H1 (cell line): Measurements from ENCODE around the gene SNORC. TPM values are rescaled to one million over a fixed set of nuclear protein-coding genes. Genes with fewer than 3 reads are reported as not detected.

ENCODE experiments used
- CTCF ChIA-PET: fragments of 300-600 bp; sonication (Branson Sonifier 250); formaldehyde crosslinking; loops from one replicate; lab custom pipeline; 2021; ENCODE audit not compliant: partially characterized antibody; lab: Charles Lee
- POLR2A ChIA-PET: fragments of 300-600 bp; sonication (Branson Sonifier 250); formaldehyde crosslinking; loops from one replicate; lab custom pipeline; 2021; ENCODE audit warnings: inconsistent platforms; ENCODE audit not compliant: partially characterized antibody; lab: Charles Lee
- DNase-seq, 2 experiments: peaks; one replicate each; pipeline versions ENCODE4 v3.0.0 to v3.0.0-alpha.2; 2010 to 2022; ENCODE audit warnings: low spot score in 2 of 2, low read depth in 1 of 2, mixed read lengths in 1 of 2
- FAIRE-seq: peaks from 2 replicates; lab custom pipeline; 2011; peaks lifted over from hg19 to GRCh38; lab: Jason Lieb, UNC
- H2AFZ ChIP-seq: 2 replicates; pipeline ENCODE4 v1.8.1; 2012; ENCODE audit warnings: low read length, inconsistent platforms
- H2AK5ac ChIP-seq: 2 replicates; pipeline ENCODE4 v1.6.1; 2013; ENCODE audit warnings: low read depth, low read length
- H2BK120ac ChIP-seq: replicated peaks from 2 replicates; pipeline ENCODE3; 2013; ENCODE audit warnings: low read depth, low read length, inconsistent platforms
- H2BK12ac ChIP-seq: 2 replicates; pipeline ENCODE4 v1.6.1; 2013; ENCODE audit warnings: low read depth, low read length
- H2BK15ac ChIP-seq: 2 replicates; pipeline ENCODE4 v1.6.1; 2013; ENCODE audit warnings: low read length
- H2BK20ac ChIP-seq: 2 replicates; pipeline ENCODE4 v1.6.1; 2013; ENCODE audit warnings: low read length
- H2BK5ac ChIP-seq: 2 replicates; pipeline ENCODE4 v1.6.1; 2013; ENCODE audit warnings: low read depth, low read length
- H3K14ac ChIP-seq: 2 replicates; pipeline ENCODE4 v1.6.1; 2013; ENCODE audit warnings: inconsistent platforms; ENCODE audit not compliant: insufficient read length
- H3K18ac ChIP-seq: 2 replicates; pipeline ENCODE4 v1.6.1; 2013; ENCODE audit warnings: low read length; ENCODE audit errors: extremely low read depth
- H3K23ac ChIP-seq: 2 replicates; pipeline ENCODE4 v1.6.1; 2013; ENCODE audit warnings: inconsistent platforms; ENCODE audit not compliant: insufficient read length
- H3K23me2 ChIP-seq: 2 replicates; pipeline ENCODE4 v1.6.1; 2013; ENCODE audit warnings: low read depth, low read length
- H3K27ac ChIP-seq: 2 replicates; pipeline ENCODE4 v1.6.1; 2011; ENCODE audit warnings: low read depth, low read length, inconsistent platforms
- H3K27me3 ChIP-seq, 4 experiments: replicated peaks in 1 of 4; 1 replicate in 1 of 4; 2 replicates in 3 of 4; pipeline versions ENCODE4 v1.6.1 to v1.8.1; 2011 to 2013; ENCODE audit warnings: low read length in 3 of 4, mild to moderate bottlenecking in 3 of 4, inconsistent platforms in 2 of 4, mixed read lengths in 2 of 4, moderate library complexity in 1 of 4; ENCODE audit not compliant: control insufficient read depth in 3 of 4, insufficient read depth in 3 of 4; ENCODE audit errors: extremely low read depth in 1 of 4
- H3K36me3 ChIP-seq, 4 experiments: 2 replicates each; pipeline versions ENCODE4 v1.6.1 to v1.8.1; 2011 to 2013; ENCODE audit warnings: mild to moderate bottlenecking in 4 of 4, low read length in 3 of 4, moderate library complexity in 2 of 4, control low read depth in 1 of 4, inconsistent platforms in 1 of 4; ENCODE audit not compliant: insufficient read depth in 4 of 4, control insufficient read depth in 2 of 4
- H3K4ac ChIP-seq: replicated peaks from 2 replicates; pipeline ENCODE3; 2013; ENCODE audit warnings: low read length, low read depth, mixed read lengths, inconsistent platforms; ENCODE audit not compliant: insufficient read length
- H3K4me1 ChIP-seq, 4 experiments: replicated peaks in 1 of 4; 1 replicate in 1 of 4; 2 replicates in 3 of 4; pipeline versions ENCODE4 v1.6.1 to v1.8.1; 2011 to 2013; ENCODE audit warnings: low read length in 3 of 4, inconsistent platforms in 2 of 4, mixed read lengths in 1 of 4; ENCODE audit not compliant: insufficient read depth in 4 of 4, control insufficient read depth in 3 of 4
- H3K4me2 ChIP-seq, 2 experiments: 2 replicates each; pipeline versions ENCODE4 v1.6.1 to v1.8.1; 2011 to 2013; ENCODE audit warnings: low read depth in 2 of 2, low read length in 2 of 2, control low read depth in 1 of 2, inconsistent platforms in 1 of 2, mild to moderate bottlenecking in 1 of 2; ENCODE audit not compliant: insufficient read depth in 1 of 2
- H3K4me3 ChIP-seq, 4 experiments: fragments of 200-600, 300-600 bp in 1 of 4; sonication (generic), shearing (Covaris generic), sonication (Bioruptor Twin) in 1 of 4; 2 replicates each; pipeline versions ENCODE4 v1.5.1 to v1.8.1; 2011 to 2016; ENCODE audit warnings: low read length in 4 of 4, low read depth in 3 of 4, control low read depth in 2 of 4, inconsistent platforms in 2 of 4, mild to moderate bottlenecking in 2 of 4, mixed read lengths in 1 of 4, moderate library complexity in 1 of 4; ENCODE audit not compliant: insufficient read depth in 2 of 4; ENCODE audit errors: extremely low read depth in 1 of 4
- H3K56ac ChIP-seq: replicated peaks from 2 replicates; pipeline ENCODE3; 2013; ENCODE audit warnings: low read depth, mild to moderate bottlenecking, mixed read lengths, low read length, inconsistent platforms; ENCODE audit not compliant: insufficient read length
- H3K79me1 ChIP-seq: 2 replicates; pipeline ENCODE4 v1.6.1; 2013; ENCODE audit warnings: low read depth, low read length, control low read depth
- H3K79me2 ChIP-seq, 2 experiments: 2 replicates each; pipeline versions ENCODE4 v1.6.1 to v1.8.1; 2012 to 2013; ENCODE audit warnings: low read length in 2 of 2, mild to moderate bottlenecking in 2 of 2, inconsistent platforms in 1 of 2; ENCODE audit not compliant: insufficient read depth in 2 of 2, control insufficient read depth in 1 of 2
- H3K9ac ChIP-seq, 4 experiments: replicated peaks in 1 of 4; 1 replicate in 1 of 4; 2 replicates in 3 of 4; pipeline versions ENCODE4 v1.6.1 to v1.8.1; 2011 to 2013; ENCODE audit warnings: low read depth in 3 of 4, low read length in 3 of 4, control low read depth in 2 of 4, mild to moderate bottlenecking in 2 of 4, moderate library complexity in 2 of 4, inconsistent platforms in 1 of 4; ENCODE audit errors: extremely low read depth in 1 of 4
- H3K9me3 ChIP-seq, 2 experiments: 2 replicates each; pipeline versions ENCODE4 v1.6.1 to v1.8.1; 2012 to 2013; ENCODE audit warnings: mild to moderate bottlenecking in 2 of 2, moderate library complexity in 2 of 2, control low read depth in 1 of 2, inconsistent platforms in 1 of 2, low read depth in 1 of 2, low read length in 1 of 2, mixed read lengths in 1 of 2; ENCODE audit not compliant: insufficient read depth in 2 of 2
- H4K20me1 ChIP-seq, 2 experiments: replicated peaks in 1 of 2; 2 replicates each; pipeline versions ENCODE3 to v1.8.1; 2011 to 2013; ENCODE audit warnings: inconsistent platforms in 2 of 2, low read length in 2 of 2, mild to moderate bottlenecking in 1 of 2; ENCODE audit not compliant: insufficient read depth in 2 of 2, control insufficient read depth in 1 of 2
- H4K5ac ChIP-seq: 2 replicates; pipeline ENCODE4 v1.6.1; 2013; ENCODE audit warnings: low read length, low read depth, mixed read lengths, inconsistent platforms; ENCODE audit not compliant: insufficient read length
- H4K8ac ChIP-seq: 2 replicates; pipeline ENCODE4 v1.8.0; 2013; ENCODE audit warnings: mild to moderate bottlenecking, moderate library complexity, low read length, inconsistent platforms; ENCODE audit not compliant: insufficient read depth; ENCODE audit errors: extremely low read depth
- H4K91ac ChIP-seq: replicated peaks from 2 replicates; pipeline ENCODE3; 2013; ENCODE audit warnings: low read length, mixed read lengths, inconsistent platforms; ENCODE audit not compliant: insufficient read length
- E2F6 ChIP-seq: IDR thresholded peaks from 2 replicates; pipeline ENCODE4 v1.6.1; 2012; ENCODE audit warnings: inconsistent platforms
- JUND ChIP-seq: IDR thresholded peaks from 2 replicates; pipeline ENCODE4 v1.6.1; 2011; ENCODE audit warnings: mild to moderate bottlenecking, improper control_type of control experiment, low read length
- POLR2A ChIP-seq, 2 experiments: IDR thresholded peaks; 1 replicate in 1 of 2; 2 replicates in 1 of 2; pipeline ENCODE4 v1.6.1; 2011; ENCODE audit warnings: low read depth in 2 of 2, low read length in 2 of 2, mild to moderate bottlenecking in 2 of 2; ENCODE audit errors: control extremely low read depth in 1 of 2
- POU5F1 ChIP-seq: IDR thresholded peaks from 2 replicates; pipeline ENCODE4 v1.6.1; 2011; ENCODE audit warnings: low read depth, mild to moderate bottlenecking, low read length, moderate library complexity
- WGBS, 2 experiments: shearing (Covaris generic) in 1 of 2; methylation state at CpG; one replicate each; pipeline versions ENCODE4 v1.1.6 to v1.1.7; 2013 to 2015; ENCODE audit warnings: low lambda C conversion rate in 2 of 2, mixed read lengths in 2 of 2, inconsistent platforms in 1 of 2, low coverage in 1 of 2, missing lambda C conversion rate in 1 of 2; ENCODE audit not compliant: insufficient replicate concordance in 2 of 2, insufficient coverage in 1 of 2, insufficient read length in 1 of 2; ENCODE audit errors: extremely low coverage in 1 of 2, missing lambda C conversion rate in 1 of 2; 5-methylcytosine and 5-hydroxymethylcytosine counted together
- polyA plus RNA-seq, 7 experiments: library from polyadenylated mRNA; depleted of rRNA in 3 of 7; stranded (reverse) in 5 of 7; unstranded in 2 of 7; fragments of >200 nt in 5 of 7; fragments of 200-250 nt in 2 of 7; gene quantifications; 1 replicate in 5 of 7; 2 replicates in 1 of 7; 4 replicates in 1 of 7; pipeline versions ENCODE4 v1.2.1 to v1.2.3, GENCODE V29; 2011 to 2013; ENCODE audit warnings: missing spikeins in 2 of 7, mixed read lengths in 2 of 7
- total RNA-seq: library from RNA; stranded (reverse); fragmentation: NEBNext Ultra II Directional; extraction: Animal tissue kit (Norgen Biotek cat#: 25700); gene quantifications from 2 replicates; pipeline ENCODE4 v1.2.1, GENCODE V29; 2021

SNORC gene
- total and polyA plus RNA-seq, 2 of the 8 experiments (the other 6 are each of a cell fraction or from before 2014, with no cell fraction given): 1.6 to 1.8 TPM

- Histone ChIP-seq H3K36me3 (no peaks in the 10 kb centered on the region), H2BK5ac (no peak overlapping the region), H4K5ac (no peak overlapping the region), H2BK12ac (no peak overlapping the region), H2BK20ac (no peak overlapping the region), H4K91ac (no peak overlapping the region), H3K23me2 (0 out of 2 replicates have a peak, but pooled peaks cover 1% of the 10 kb centered on the region), H3K14ac (no peak overlapping the region), H3K4ac (no peak overlapping the region), H3K56ac (no peak overlapping the region), H4K20me1 (no peaks in the 10 kb centered on the region), H3K9ac (no peak overlapping the region), H3K4me3 (no peak overlapping the region), H3K23ac (no peak overlapping the region), H2BK15ac (no peak overlapping the region), H3K79me2 (no peaks in the 10 kb centered on the region), H3K4me1 (0 out of 7 replicates have a peak, but pooled peaks cover 0 to 5% (median under 1%) of the 10 kb centered on the region in 4 experiments), H2AFZ (no peak overlapping the region), H3K27me3 (peaks cover 0 to 3% (median 2%) of the 10 kb centered on the region in 4 experiments; a peak in 4 of 7 replicates), H4K8ac (no peak overlapping the region), H3K18ac (no peak overlapping the region), H3K79me1 (no peaks in the 10 kb centered on the region), H3K4me2 (no peak overlapping the region), H3K9me3 (no peaks in the 10 kb centered on the region), H2AK5ac (no peak overlapping the region), H2BK120ac (no peak overlapping the region), H3K27ac (no peak overlapping the region)
- 73% methylated on average over 9 of the region's 11 CpGs; no CpG with 5 or more reads in 1 of the 2 experiments for WGBS, 2 experiments
- DNase-seq (no peak), FAIRE-seq (no peak)
- ChIA-PET POLR2A (no interaction called here), CTCF (interaction anchor here (0.6 to 1.1 kb wide), 2 partner anchors 26 to 52 kb away, joined by 3 read pairs; no protein-coding TSS in a partner anchor)
- TF ChIP-seq POLR2A (IDR thresholded peaks at IDR 0.05; ENCODE audit: control extremely low read depth in 1 of 2, low read depth in 2 of 2, low read length in 2 of 2) (no peak), POU5F1 (no peak), JUND (no peak), E2F6 (no peak)
Measured at GRCh38 chr2:232920055-232920454, 50.0 kb downstream of the SNORC start.
